SK-N-SH treated with all-trans-retinoic acid at 6 μM for 48 hours (cell line): ENCODE measurements around the gene GNAT2.

Source experiments
- ARNTL ChIP-seq: fragments of 450-650 bp; formaldehyde crosslinking; IDR thresholded peaks from 2 replicates; pipeline ENCODE4 v1.5.0; 2020; ENCODE audit warnings: low read depth, mild to moderate bottlenecking, moderate library complexity, borderline replicate concordance
- SNAI2 ChIP-seq: fragments of 250-450 bp; sonication (Bioruptor Pico); IDR thresholded peaks from 2 replicates; pipeline ENCODE4 v1.5.0; 2020; ENCODE audit warnings: mild to moderate bottlenecking, moderate library complexity
- ZNF70 ChIP-seq: fragments of 450-650 bp; formaldehyde crosslinking; IDR thresholded peaks from 2 replicates; pipeline ENCODE4 v1.5.0; 2020; ENCODE audit warnings: mild to moderate bottlenecking, moderate library complexity
- TF ChIP-seq, protein P1 (sequence below): fragments of 250-450 bp; sonication (Bioruptor Pico); IDR thresholded peaks from 2 replicates; pipeline ENCODE4 v1.8.0; 2021; ENCODE audit warnings: low read depth, mild to moderate bottlenecking, moderate library complexity, borderline replicate concordance

DNA sequence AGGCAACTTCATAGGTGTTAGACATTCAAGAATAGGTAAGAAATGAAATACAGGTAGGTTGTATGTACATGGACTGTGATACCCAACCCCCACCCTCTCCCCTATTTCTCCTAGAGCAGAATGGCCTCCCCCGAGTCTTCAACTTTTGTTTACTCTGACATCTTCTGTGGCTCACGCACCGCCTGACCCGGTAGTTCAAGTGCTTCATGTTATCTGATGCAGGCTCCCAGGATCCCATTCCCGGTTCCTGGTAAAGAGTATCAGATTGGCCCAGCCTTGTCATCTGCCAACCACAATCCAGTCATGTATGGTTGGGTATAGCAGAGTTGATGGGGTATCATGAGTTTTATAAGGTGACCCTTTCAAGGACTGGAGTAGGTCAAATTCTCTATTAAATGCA, 61.9 kb downstream of the GNAT2 start:
- no peak for TF ChIP-seq ARNTL (CRISPR knock-in tag)
- TF ChIP-seq ZNF70 (CRISPR knock-in tag): no peak
- no peak for TF ChIP-seq SNAI2 (CRISPR knock-in tag)
- TF ChIP-seq, protein P1, sequence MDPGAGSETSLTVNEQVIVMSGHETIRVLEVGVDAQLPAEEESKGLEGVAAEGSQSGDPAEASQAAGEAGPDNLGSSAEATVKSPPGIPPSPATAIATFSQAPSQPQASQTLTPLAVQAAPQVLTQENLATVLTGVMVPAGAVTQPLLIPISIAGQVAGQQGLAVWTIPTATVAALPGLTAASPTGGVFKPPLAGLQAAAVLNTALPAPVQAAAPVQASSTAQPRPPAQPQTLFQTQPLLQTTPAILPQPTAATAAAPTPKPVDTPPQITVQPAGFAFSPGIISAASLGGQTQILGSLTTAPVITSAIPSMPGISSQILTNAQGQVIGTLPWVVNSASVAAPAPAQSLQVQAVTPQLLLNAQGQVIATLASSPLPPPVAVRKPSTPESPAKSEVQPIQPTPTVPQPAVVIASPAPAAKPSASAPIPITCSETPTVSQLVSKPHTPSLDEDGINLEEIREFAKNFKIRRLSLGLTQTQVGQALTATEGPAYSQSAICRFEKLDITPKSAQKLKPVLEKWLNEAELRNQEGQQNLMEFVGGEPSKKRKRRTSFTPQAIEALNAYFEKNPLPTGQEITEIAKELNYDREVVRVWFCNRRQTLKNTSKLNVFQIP (CRISPR knock-in tag): no peak
